MCF 10A (cell line): ENCODE measurements around the gene KSR1. TPM values are rescaled to one million over a fixed set of nuclear protein-coding genes. Genes with fewer than 3 reads are reported as not detected.

Experiments
- BruUV-seq: library from RNA; stranded (reverse); fragments of 400-500 nt; replicated peaks from 2 replicates; lab custom pipeline; 2021; lab: Mats Ljungman, UMichigan
- CTCF ChIA-PET: fragments of 300-600 bp; sonication (Branson Sonifier 250); formaldehyde crosslinking; extraction: SDS; loops from one replicate; lab custom pipeline; 2021; ENCODE audit warnings: antibody characterized with exemption, inconsistent platforms; lab: Yijun Ruan, JAX
- POLR2A ChIA-PET: fragments of 300-600, 350-650 bp; sonication (Branson Sonifier 250); formaldehyde crosslinking; extraction: SDS; loops from one replicate; lab custom pipeline; 2020; ENCODE audit warnings: antibody characterized with exemption, inconsistent platforms; lab: Yijun Ruan, JAX
- DNase-seq: peaks from one replicate; pipeline ENCODE4 v3.0.0-alpha.2; 2018; ENCODE audit not compliant: unreplicated experiment
- H3K27ac Mint-ChIP-seq: one replicate; pipeline ENCODE4 v1.8.0; 2022; ENCODE audit warnings: mild to moderate bottlenecking, low read depth, mixed read lengths; ENCODE audit not compliant: unreplicated experiment
- H3K27me3 Mint-ChIP-seq: one replicate; pipeline ENCODE4 v1.8.0; 2022; ENCODE audit warnings: mixed read lengths; ENCODE audit not compliant: insufficient read depth, unreplicated experiment
- H3K36me3 Mint-ChIP-seq: one replicate; pipeline ENCODE4 v1.8.0; 2022; ENCODE audit warnings: mild to moderate bottlenecking, moderate library complexity, mixed read lengths; ENCODE audit not compliant: insufficient read depth, unreplicated experiment
- H3K4me1 Mint-ChIP-seq: one replicate; pipeline ENCODE4 v1.8.0; 2022; ENCODE audit warnings: mixed read lengths; ENCODE audit not compliant: insufficient read depth, unreplicated experiment
- H3K4me3 Mint-ChIP-seq: one replicate; pipeline ENCODE4 v1.8.0; 2022; ENCODE audit warnings: mild to moderate bottlenecking, moderate library complexity, mixed read lengths; ENCODE audit not compliant: unreplicated experiment
- H3K9me3 Mint-ChIP-seq: one replicate; pipeline ENCODE4 v1.8.0; 2022; ENCODE audit warnings: mixed read lengths; ENCODE audit not compliant: unreplicated experiment
- intact Hi-C: fragments of 100-400 bp; cut with micrococcal nuclease; formaldehyde crosslinking; loops from 2 replicates; pipeline ENCODE4 v1.14.1; 2022
- total RNA-seq: library from RNA; stranded (reverse); gene quantifications from 2 replicates; pipeline ENCODE4 v1.2.3, GENCODE V29; 2022
- TF ChIP-seq, protein P1 (sequence below): fragments of 200-600 bp; IDR thresholded peaks from one replicate; pipeline ENCODE4 v1.8.0; 2022; ENCODE audit warnings: antibody characterized with exemption, mild to moderate bottlenecking; ENCODE audit not compliant: unreplicated experiment

The KSR1 gene
- total RNA-seq, 1 experiment from 2014 or later: 7.2 TPM

- CTCF ChIA-PET: interaction anchor here (0.7 to 1.2 kb wide), 3 partner anchors 10 to 158 kb away, joined by 3 to 5 read pairs (median 3); no protein-coding TSS in a partner anchor
- H3K4me1 Mint-ChIP-seq: no peaks in the 10 kb centered on the region
- BruUV-seq: no TSS peak
- H3K27ac Mint-ChIP-seq: no peak overlapping the region
- TF ChIP-seq, protein P1, sequence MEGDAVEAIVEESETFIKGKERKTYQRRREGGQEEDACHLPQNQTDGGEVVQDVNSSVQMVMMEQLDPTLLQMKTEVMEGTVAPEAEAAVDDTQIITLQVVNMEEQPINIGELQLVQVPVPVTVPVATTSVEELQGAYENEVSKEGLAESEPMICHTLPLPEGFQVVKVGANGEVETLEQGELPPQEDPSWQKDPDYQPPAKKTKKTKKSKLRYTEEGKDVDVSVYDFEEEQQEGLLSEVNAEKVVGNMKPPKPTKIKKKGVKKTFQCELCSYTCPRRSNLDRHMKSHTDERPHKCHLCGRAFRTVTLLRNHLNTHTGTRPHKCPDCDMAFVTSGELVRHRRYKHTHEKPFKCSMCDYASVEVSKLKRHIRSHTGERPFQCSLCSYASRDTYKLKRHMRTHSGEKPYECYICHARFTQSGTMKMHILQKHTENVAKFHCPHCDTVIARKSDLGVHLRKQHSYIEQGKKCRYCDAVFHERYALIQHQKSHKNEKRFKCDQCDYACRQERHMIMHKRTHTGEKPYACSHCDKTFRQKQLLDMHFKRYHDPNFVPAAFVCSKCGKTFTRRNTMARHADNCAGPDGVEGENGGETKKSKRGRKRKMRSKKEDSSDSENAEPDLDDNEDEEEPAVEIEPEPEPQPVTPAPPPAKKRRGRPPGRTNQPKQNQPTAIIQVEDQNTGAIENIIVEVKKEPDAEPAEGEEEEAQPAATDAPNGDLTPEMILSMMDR: no peak
- peaks cover 6% of the 10 kb centered on the region for H3K36me3 Mint-ChIP-seq
- POLR2A ChIA-PET: no interaction called here
- H3K27me3 Mint-ChIP-seq: no peaks in the 10 kb centered on the region
- H3K9me3 Mint-ChIP-seq: peaks cover 7% of the 10 kb centered on the region
- DNase-seq: no peak
- intact Hi-C loops: no loop called here
- no peak overlapping the region for H3K4me3 Mint-ChIP-seq
Measured at GRCh38 chr17:27504188-27504995, 48.1 kb downstream of the KSR1 start.

- H3K27me3 Mint-ChIP-seq: no peaks in the 10 kb centered on the region
- no peak overlapping the region for H3K27ac Mint-ChIP-seq
- no peak overlapping the region for H3K4me3 Mint-ChIP-seq
- no peak for DNase-seq
- intact Hi-C loops: no loop called here
- H3K4me1 Mint-ChIP-seq: no peaks in the 10 kb centered on the region
- no TSS peak for BruUV-seq
- POLR2A ChIA-PET: no interaction called here
- CTCF ChIA-PET: interaction anchor here (0.7 to 2.0 kb wide), 3 partner anchors 12 to 144 kb away, joined by 3 to 7 read pairs (median 3); no protein-coding TSS in a partner anchor
- peaks cover 6% of the 10 kb centered on the region for H3K36me3 Mint-ChIP-seq
- TF ChIP-seq, protein P1: no peak
- no peaks in the 10 kb centered on the region for H3K9me3 Mint-ChIP-seq
Measured at GRCh38 chr17:27506348-27507218, 50.3 kb downstream of the KSR1 start.

GRCh38 chr17:27511168-27511883 is 55.1 kb downstream of the KSR1 start:
- TF ChIP-seq, protein P1: no peak
- H3K4me3 Mint-ChIP-seq: no peak overlapping the region
- BruUV-seq: no TSS peak
- ChIA-PET CTCF (interaction anchor here (0.6 to 1.7 kb wide), 2 partner anchors 89 to 126 kb away, joined by 3 to 7 read pairs; no protein-coding TSS in a partner anchor), POLR2A (no interaction called here)
- no peak for DNase-seq
- no peaks in the 10 kb centered on the region for H3K4me1 Mint-ChIP-seq
- H3K27me3 Mint-ChIP-seq: no peaks in the 10 kb centered on the region
- no peaks in the 10 kb centered on the region for H3K9me3 Mint-ChIP-seq
- H3K27ac Mint-ChIP-seq: no peak overlapping the region
- no peaks in the 10 kb centered on the region for H3K36me3 Mint-ChIP-seq
- intact Hi-C loops: no loop called here
